CD8-positive, alpha-beta memory T cell (primary cell): ENCODE measurements around the gene RBM43. TPM values are rescaled to one million over a fixed set of nuclear protein-coding genes. Genes with fewer than 3 reads are reported as not detected.
"Not testable (repeated sequence)": the region's sequence is repeated elsewhere in the genome, so short reads cannot be mapped to it uniquely, and the experiment has no call there.

ENCODE experiments used
- CTCF ChIA-PET: fragments of 350-600 bp; sonication (Branson Sonifier 250); formaldehyde crosslinking; loops from one replicate; lab custom pipeline; 2021; ENCODE audit warnings: antibody characterized with exemption; lab: Charles Lee
- POLR2A ChIA-PET: fragments of 350-600 bp; sonication (Branson Sonifier 250); formaldehyde crosslinking; loops from one replicate; lab custom pipeline; 2021; ENCODE audit warnings: antibody characterized with exemption; lab: Charles Lee
- DNase-seq, 5 donors: peaks; one replicate each; pipeline versions ENCODE4 v3.0.0 to v3.0.0-alpha.2; 2020 to 2022; ENCODE audit warnings: mixed read lengths in 1 of 5
- H3K27ac ChIP-seq: one replicate; pipeline ENCODE4 v1.7.0; 2013; ENCODE audit warnings: low read depth, mild to moderate bottlenecking, low read length, moderate library complexity
- H3K27me3 ChIP-seq: 2 replicates; pipeline ENCODE4 v1.7.0; 2013; ENCODE audit warnings: low read length, mild to moderate bottlenecking; ENCODE audit not compliant: insufficient read depth, poor library complexity, severe bottlenecking
- H3K36me3 ChIP-seq: 2 replicates; pipeline ENCODE4 v1.7.0; 2013; ENCODE audit warnings: mild to moderate bottlenecking, low read length, moderate library complexity; ENCODE audit not compliant: insufficient read depth
- H3K4me1 ChIP-seq: 2 replicates; pipeline ENCODE4 v1.7.0; 2013; ENCODE audit warnings: mild to moderate bottlenecking, low read length, moderate library complexity; ENCODE audit not compliant: insufficient read depth
- H3K4me3 ChIP-seq: 2 replicates; pipeline ENCODE4 v1.7.0; 2013; ENCODE audit warnings: mild to moderate bottlenecking, low read length
- H3K9me3 ChIP-seq: 2 replicates; pipeline ENCODE4 v1.7.0; 2013; ENCODE audit warnings: mild to moderate bottlenecking, low read length
- H3K27ac Mint-ChIP-seq, 8 donors: one replicate each; pipeline ENCODE4 v1.8.0; 2020 to 2021; ENCODE audit warnings: mixed read lengths in 8 of 8, mild to moderate bottlenecking in 6 of 8, inconsistent platforms in 3 of 8, moderate library complexity in 3 of 8
- H3K27me3 Mint-ChIP-seq, 2 donors: one replicate each; pipeline ENCODE4 v1.8.0; 2020 to 2021; ENCODE audit warnings: mixed read lengths in 2 of 2, mild to moderate bottlenecking in 1 of 2, moderate library complexity in 1 of 2
- H3K36me3 Mint-ChIP-seq, 3 donors: one replicate each; pipeline ENCODE4 v1.8.0; 2020 to 2021; ENCODE audit warnings: mixed read lengths in 3 of 3, inconsistent platforms in 1 of 3, mild to moderate bottlenecking in 1 of 3
- H3K4me1 Mint-ChIP-seq, 3 donors: one replicate each; pipeline ENCODE4 v1.8.0; 2020 to 2021; ENCODE audit warnings: mixed read lengths in 3 of 3, inconsistent platforms in 1 of 3, mild to moderate bottlenecking in 1 of 3
- H3K4me3 Mint-ChIP-seq, 7 donors: one replicate each; pipeline ENCODE4 v1.8.0; 2020 to 2021; ENCODE audit warnings: mixed read lengths in 7 of 7, mild to moderate bottlenecking in 6 of 7, moderate library complexity in 4 of 7, inconsistent platforms in 2 of 7
- H3K9me3 Mint-ChIP-seq, 5 donors: one replicate each; pipeline ENCODE4 v1.8.0; 2020 to 2022; ENCODE audit warnings: mixed read lengths in 5 of 5, mild to moderate bottlenecking in 3 of 5, moderate library complexity in 2 of 5, inconsistent platforms in 1 of 5
- polyA plus RNA-seq: library from polyadenylated mRNA; unstranded; fragments of 300-500 nt; fragmentation: Illumina TruSeq; gene quantifications from one replicate; pipeline ENCODE4 v1.2.3, GENCODE V29; 2021
- total RNA-seq, 2 experiments: library from RNA; stranded (reverse); gene quantifications; one replicate each; pipeline ENCODE4 v1.2.3, GENCODE V29; 2021

The RBM43 gene
- total and polyA plus RNA-seq, 3 experiments from 2014 or later, result 2.8 to 5.0 (median 3.4) TPM

DNA sequence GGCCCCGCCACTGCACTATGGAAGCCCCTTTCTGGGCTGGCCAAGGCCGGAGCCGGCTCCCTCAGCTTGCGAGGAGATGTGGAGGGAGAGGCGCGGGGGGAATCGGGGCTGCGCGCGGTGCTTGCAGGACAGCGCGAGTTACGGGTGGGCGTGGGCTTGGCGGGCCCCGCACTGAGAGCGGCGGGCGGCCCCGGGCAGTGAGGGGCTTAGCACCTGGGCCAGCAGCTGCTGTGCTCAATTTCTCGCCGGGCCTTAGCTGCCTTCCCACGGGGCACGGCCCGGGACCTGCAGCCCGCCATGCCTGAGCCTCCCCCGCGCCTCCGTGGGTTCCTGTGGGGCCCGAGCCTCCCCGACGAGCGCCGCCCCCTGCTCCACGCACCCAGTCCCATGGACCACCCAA lies 34.3 kb upstream of the RBM43 start:
- H3K4me3 ChIP-seq, H3K36me3 ChIP-seq, H3K27ac ChIP-seq, H3K4me1 ChIP-seq, H3K9me3 Mint-ChIP-seq, H3K27ac Mint-ChIP-seq, H3K36me3 Mint-ChIP-seq, H3K27me3 ChIP-seq, H3K4me3 Mint-ChIP-seq, H3K4me1 Mint-ChIP-seq, H3K9me3 ChIP-seq, DNase-seq, POLR2A ChIA-PET: not testable (repeated sequence)
- CTCF ChIA-PET, result interaction anchor here (1.1 kb wide), 1 partner anchor 57 kb away, joined by 3 read pairs; no protein-coding TSS in a partner anchor
- H3K27me3 Mint-ChIP-seq, result peaks cover 1 to 20% of the 10 kb centered on the region in 2 donors

DNA sequence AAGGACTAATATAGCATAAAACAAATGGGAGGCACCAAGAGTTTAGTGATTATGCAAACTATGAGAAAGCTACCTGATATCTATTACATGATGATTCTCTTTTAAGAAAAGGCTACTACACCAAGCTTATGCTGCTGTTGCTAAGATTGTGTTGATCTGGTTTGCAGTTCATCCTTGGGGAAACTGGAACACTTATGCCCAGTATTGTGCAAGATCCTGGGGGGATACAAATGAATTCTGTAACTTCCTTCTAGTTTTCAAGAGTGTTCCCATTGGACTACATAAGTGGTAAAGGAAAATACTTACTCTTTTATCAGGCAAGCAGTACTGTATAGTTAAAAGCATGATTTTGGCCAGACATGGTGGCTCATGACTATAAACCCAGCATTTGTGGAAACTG lies 30.9 kb upstream of the RBM43 start:
- peaks cover 0 to 4% (median 0%) of the 10 kb centered on the region in 5 donors for H3K9me3 Mint-ChIP-seq
- no peak overlapping the region for H3K4me3 ChIP-seq
- ChIA-PET CTCF (interaction anchor here (1.2 kb wide), 1 partner anchor 23 kb away, joined by 3 read pairs; no protein-coding TSS in a partner anchor), POLR2A (no interaction called here)
- H3K27me3 ChIP-seq, result no peaks in the 10 kb centered on the region
- peaks cover 3 to 5% of the 10 kb centered on the region in 2 donors for H3K27me3 Mint-ChIP-seq
- peaks cover 0 to 14% (median 5%) of the 10 kb centered on the region in 3 donors for H3K36me3 Mint-ChIP-seq
- H3K27ac Mint-ChIP-seq, result peak overlapping the region in 1 of 8 donors; percentile 18
- no peak for DNase-seq
- H3K36me3 ChIP-seq, result peaks cover 2% of the 10 kb centered on the region
- H3K4me3 Mint-ChIP-seq, result no peak overlapping the region
- H3K4me1 Mint-ChIP-seq, result peaks cover 14 to 28% (median 27%) of the 10 kb centered on the region in 3 donors
- no peaks in the 10 kb centered on the region for H3K9me3 ChIP-seq
- H3K27ac ChIP-seq, result no peak overlapping the region
- H3K4me1 ChIP-seq, result peaks cover 19% of the 10 kb centered on the region

DNA sequence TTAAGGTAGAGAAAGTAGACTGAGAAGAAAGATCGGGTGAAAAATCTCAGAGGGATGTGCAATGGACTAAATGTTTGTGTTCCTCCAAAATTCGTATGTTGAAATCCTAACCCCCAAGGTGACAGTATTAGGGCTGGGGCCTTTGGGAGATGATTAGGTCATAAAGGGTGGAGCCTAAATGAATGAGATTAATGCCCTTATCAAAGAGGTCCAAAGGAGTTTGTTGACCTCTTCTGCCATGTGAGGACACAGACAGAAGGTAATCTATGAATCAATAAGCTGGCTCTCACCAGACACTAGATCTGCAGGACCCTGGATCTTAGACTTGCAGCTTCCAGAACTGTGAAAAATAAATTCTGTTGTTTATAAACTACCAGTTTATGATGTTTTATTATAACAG lies 30.5 kb upstream of the RBM43 start:
- Mint-ChIP-seq H3K9me3 (peaks cover 0 to 4% (median 0%) of the 10 kb centered on the region in 5 donors), H3K27ac (peak overlapping the region in 4 of 8 donors; percentile 12 to 51 (median 39)), H3K36me3 (peaks cover 0 to 16% (median 5%) of the 10 kb centered on the region in 3 donors), H3K4me3 (peak overlapping the region in 1 of 7 donors; percentile 54), H3K4me1 (peaks cover 18 to 32% (median 31%) of the 10 kb centered on the region in 3 donors), H3K27me3 (peaks cover 3 to 5% of the 10 kb centered on the region in 2 donors)
- DNase-seq, result no peak
- POLR2A ChIA-PET, result no interaction called here
- Histone ChIP-seq H3K27me3 (no peaks in the 10 kb centered on the region), H3K9me3 (no peaks in the 10 kb centered on the region), H3K4me1 (peaks cover 22% of the 10 kb centered on the region), H3K36me3 (peaks cover 4% of the 10 kb centered on the region), H3K4me3 (no peak overlapping the region), H3K27ac (no peak overlapping the region)
- CTCF ChIA-PET, result interaction anchor here (1.2 kb wide), 1 partner anchor 23 kb away, joined by 3 read pairs; no protein-coding TSS in a partner anchor

DNA sequence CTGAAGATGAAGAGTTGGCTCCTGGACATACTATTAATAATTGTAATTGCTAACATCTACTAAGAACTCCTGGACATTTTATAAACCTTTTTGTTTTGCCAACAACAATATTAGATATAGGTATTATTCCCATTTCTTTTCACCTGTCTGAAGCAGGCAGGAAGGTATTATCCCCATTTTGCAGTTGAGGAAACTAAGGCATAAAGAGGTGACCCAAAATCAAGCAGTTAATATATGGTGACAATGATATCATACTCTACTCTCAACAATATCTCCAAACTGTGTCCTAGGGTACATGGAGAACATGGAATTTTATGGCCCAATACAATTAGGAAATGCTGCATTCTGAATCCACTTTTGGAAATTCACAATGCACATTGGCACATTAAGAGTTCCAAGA lies 29.6 kb upstream of the RBM43 start:
- no peaks in the 10 kb centered on the region for H3K9me3 ChIP-seq
- Mint-ChIP-seq H3K9me3 (peaks cover 0 to 4% (median 0%) of the 10 kb centered on the region in 5 donors), H3K27ac (peak overlapping the region; percentile 65 to 99 (median 94)), H3K4me1 (peaks cover 26 to 41% (median 40%) of the 10 kb centered on the region in 3 donors), H3K36me3 (peaks cover 0 to 18% (median 5%) of the 10 kb centered on the region in 3 donors), H3K27me3 (peaks cover 0 to 3% of the 10 kb centered on the region in 2 donors), H3K4me3 (peak overlapping the region in 3 of 7 donors; percentile 8 to 60 (median 53))
- no peak overlapping the region for H3K4me3 ChIP-seq
- H3K36me3 ChIP-seq, result peaks cover 4% of the 10 kb centered on the region
- no peak overlapping the region for H3K27ac ChIP-seq
- POLR2A ChIA-PET, result interaction anchor here (4.4 kb wide), 1 partner anchor 29 kb away, joined by 61 read pairs; the partner anchor contains the start of gene RBM43
- H3K4me1 ChIP-seq, result peaks cover 29% of the 10 kb centered on the region
- no peak for DNase-seq
- H3K27me3 ChIP-seq, result no peaks in the 10 kb centered on the region
- CTCF ChIA-PET, result interaction anchor here (1.1 to 4.0 kb wide), 2 partner anchors 30 to 119 kb away, joined by 3 to 20 read pairs; partner anchors contain the start of genes RBM43 and RIF1

DNA sequence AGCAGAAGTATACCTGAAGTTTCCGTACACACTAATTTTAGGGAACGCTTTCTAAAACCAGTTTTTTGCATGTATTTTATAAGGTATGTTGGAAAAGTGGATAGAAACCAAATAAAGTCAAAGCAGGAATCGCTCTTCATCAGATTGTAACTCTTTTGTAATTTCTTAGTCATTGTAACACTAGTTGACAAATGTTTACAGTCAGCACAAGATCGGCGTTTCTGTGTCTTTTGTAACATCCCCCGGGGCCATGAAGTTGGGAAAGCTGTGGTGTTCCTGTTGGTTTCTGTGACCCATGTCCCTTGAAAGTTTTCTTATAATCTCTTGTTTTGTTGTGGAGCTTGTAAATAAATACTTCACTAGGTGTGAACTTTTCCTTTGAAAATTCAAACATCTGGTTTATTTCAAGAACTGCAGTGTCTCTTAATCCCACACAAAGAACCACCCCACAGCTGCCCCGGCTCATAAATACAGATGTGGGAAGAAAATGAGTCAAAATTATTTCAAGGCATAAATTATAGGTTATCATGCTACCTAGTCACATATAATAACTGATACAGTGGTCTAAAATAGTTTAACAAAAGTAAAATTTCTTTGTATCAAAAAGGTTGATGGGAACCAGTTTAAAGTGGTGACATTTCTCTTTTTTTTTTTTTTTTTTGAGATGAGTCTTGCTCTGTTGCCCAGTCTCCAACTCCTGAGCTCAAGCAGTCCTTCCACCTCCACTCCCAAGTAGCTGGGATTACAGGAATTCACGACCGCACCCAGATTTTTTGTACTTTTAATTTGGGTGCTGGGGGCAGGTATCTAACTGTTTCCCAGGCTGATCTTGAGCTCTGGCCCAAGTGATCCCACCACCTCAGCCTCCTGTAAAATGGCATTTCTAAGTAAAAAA lies 28.6 kb upstream of the RBM43 start:
- Histone ChIP-seq H3K27ac (peak overlapping the region; percentile 93), H3K4me1 (peaks cover 32% of the 10 kb centered on the region), H3K9me3 (no peaks in the 10 kb centered on the region), H3K4me3 (peak overlapping the region; percentile 57), H3K36me3 (peaks cover 4% of the 10 kb centered on the region), H3K27me3 (no peaks in the 10 kb centered on the region)
- POLR2A ChIA-PET, result interaction anchor here (0.7 to 4.4 kb wide), 6 partner anchors 10 to 1703 kb away, joined by 3 to 61 read pairs (median 9); partner anchors contain the start of genes MMADHC and RBM43
- Mint-ChIP-seq H3K27me3 (peaks cover 0 to 3% of the 10 kb centered on the region in 2 donors), H3K4me1 (peaks cover 36 to 51% (median 50%) of the 10 kb centered on the region in 3 donors), H3K27ac (peak overlapping the region; percentile 92 to 99 (median 97)), H3K4me3 (peak overlapping the region; percentile 85 to 96 (median 95)), H3K9me3 (peaks cover 0 to 4% (median 0%) of the 10 kb centered on the region in 5 donors), H3K36me3 (peaks cover 0 to 22% (median 5%) of the 10 kb centered on the region in 3 donors)
- peak in 1 of 5 donors; percentile 6 for DNase-seq
- CTCF ChIA-PET, result interaction anchor here (1.1 to 4.0 kb wide), 5 partner anchors 26 to 147 kb away, joined by 3 to 20 read pairs (median 3); partner anchors contain the start of genes RBM43 and RIF1

DNA sequence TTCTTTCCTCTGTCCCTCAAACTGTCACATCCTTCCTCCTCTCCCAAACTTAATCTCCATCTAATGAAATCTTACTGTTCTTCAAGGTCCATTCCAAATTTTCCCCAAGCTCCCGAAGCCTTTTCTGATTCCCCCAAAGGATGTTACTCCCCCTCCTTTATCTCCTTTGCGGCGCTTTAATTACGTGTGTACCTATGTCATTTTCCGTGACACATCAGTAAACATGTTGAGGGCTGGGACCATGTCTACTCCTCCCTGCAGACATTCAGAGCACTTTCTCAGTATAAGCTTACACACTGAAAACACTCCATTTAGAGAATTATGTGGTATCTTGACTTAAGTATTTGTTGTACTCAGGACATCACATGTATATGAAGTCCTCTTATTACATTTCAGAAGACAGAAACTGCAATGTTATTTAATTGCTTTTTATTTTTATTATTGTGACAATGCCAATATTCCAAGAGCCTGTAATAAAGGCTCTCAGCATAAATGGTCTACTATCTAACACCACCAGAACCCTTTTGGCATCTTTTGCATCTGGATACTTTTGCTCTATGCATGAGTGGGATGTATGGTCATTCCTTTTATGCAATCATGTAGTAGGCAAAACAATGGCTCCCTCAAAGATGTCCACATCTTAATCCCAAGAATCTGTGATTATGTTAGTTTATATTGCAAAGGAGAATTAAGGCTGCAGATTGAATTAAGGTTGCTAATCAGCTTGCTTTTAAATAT lies 26.0 kb upstream of the RBM43 start:
- ChIA-PET CTCF (interaction anchor here (4.0 kb wide), 1 partner anchor 27 kb away, joined by 20 read pairs; the partner anchor contains the start of gene RBM43), POLR2A (interaction anchor here (4.4 kb wide), 1 partner anchor 26 kb away, joined by 61 read pairs; the partner anchor contains the start of gene RBM43)
- H3K27ac Mint-ChIP-seq, result peak overlapping the region; percentile 93 to 99 (median 98)
- Histone ChIP-seq H3K4me3 (peak overlapping the region; percentile 63), H3K9me3 (no peaks in the 10 kb centered on the region), H3K27me3 (no peaks in the 10 kb centered on the region), H3K36me3 (peaks cover 4% of the 10 kb centered on the region), H3K4me1 (peaks cover 38% of the 10 kb centered on the region), H3K27ac (peak overlapping the region; percentile 93)
- peaks cover 49 to 66% (median 65%) of the 10 kb centered on the region in 3 donors for H3K4me1 Mint-ChIP-seq
- peak overlapping the region; percentile 90 to 96 (median 95) for H3K4me3 Mint-ChIP-seq
- peaks cover 0 to 4% (median 0%) of the 10 kb centered on the region in 5 donors for H3K9me3 Mint-ChIP-seq
- peaks cover 0 to 3% of the 10 kb centered on the region in 2 donors for H3K27me3 Mint-ChIP-seq
- H3K36me3 Mint-ChIP-seq, result peaks cover 0 to 29% (median 5%) of the 10 kb centered on the region in 3 donors
- DNase-seq, result no peak

DNA sequence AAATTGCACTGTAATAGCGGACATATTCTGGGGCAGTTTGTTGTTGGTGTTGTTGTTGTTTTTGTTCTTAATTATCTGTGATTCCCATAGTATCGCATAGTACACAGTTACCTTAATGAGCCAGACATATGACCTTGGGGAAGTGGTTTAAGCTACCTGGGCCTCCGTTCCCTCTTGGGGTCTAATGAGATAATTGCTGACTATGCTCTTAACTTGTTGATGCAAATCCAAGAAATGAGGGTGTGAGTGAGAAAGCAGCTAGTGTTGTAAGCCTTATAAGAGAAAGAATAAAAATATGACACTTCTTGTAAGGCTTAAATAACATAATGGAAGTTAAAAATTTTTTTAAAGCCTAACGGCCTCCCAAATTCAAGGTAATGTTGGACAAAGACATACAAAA lies 20.7 kb upstream of the RBM43 start:
- POLR2A ChIA-PET, result interaction anchor here (0.6 to 1.0 kb wide), 2 partner anchors 19 to 21 kb away, joined by 3 to 4 read pairs; partner anchors contain the start of gene RBM43
- Histone ChIP-seq H3K4me3 (no peak overlapping the region), H3K27ac (no peak overlapping the region), H3K9me3 (no peaks in the 10 kb centered on the region), H3K27me3 (no peaks in the 10 kb centered on the region), H3K36me3 (peaks cover 22% of the 10 kb centered on the region), H3K4me1 (peaks cover 18% of the 10 kb centered on the region)
- no peaks in the 10 kb centered on the region for H3K9me3 Mint-ChIP-seq
- CTCF ChIA-PET, result interaction anchor here (1.5 kb wide), 1 partner anchor 43 kb away, joined by 4 read pairs; no protein-coding TSS in a partner anchor
- H3K27ac Mint-ChIP-seq, result peak overlapping the region in 2 of 8 donors; percentile 1 to 49
- no peaks in the 10 kb centered on the region for H3K27me3 Mint-ChIP-seq
- no peak overlapping the region for H3K4me3 Mint-ChIP-seq
- no peak for DNase-seq
- peaks cover 35 to 40% (median 37%) of the 10 kb centered on the region in 3 donors for H3K4me1 Mint-ChIP-seq
- peaks cover 0 to 61% (median 11%) of the 10 kb centered on the region in 3 donors for H3K36me3 Mint-ChIP-seq
